ENCODE measurements around the gene ZBTB26.
"Not testable (repeated sequence)": the region's sequence is repeated elsewhere in the genome, so short reads cannot be mapped to it uniquely, and the experiment has no call there.

The ZBTB26 gene

DNA sequence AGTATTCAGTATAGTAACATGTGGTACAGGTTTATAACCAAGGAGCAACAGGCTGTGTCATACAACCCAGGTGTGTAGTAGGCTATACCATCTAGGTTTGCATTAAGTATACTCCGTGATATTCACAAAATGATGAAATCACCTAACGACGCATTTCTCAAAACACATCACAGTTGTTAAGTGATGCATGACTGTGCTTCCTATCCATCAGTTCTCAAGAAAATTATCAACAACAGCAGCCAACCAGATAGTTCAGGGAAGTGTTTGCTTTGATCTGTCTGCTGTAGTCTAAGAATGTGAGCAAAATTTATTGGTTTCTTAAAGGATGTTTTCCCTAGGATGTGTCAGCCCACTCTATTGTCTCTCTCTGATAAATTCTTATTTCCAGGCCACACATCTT lies 7.4 kb downstream of the ZBTB26 start:
- no peak for DNase-seq

DNA sequence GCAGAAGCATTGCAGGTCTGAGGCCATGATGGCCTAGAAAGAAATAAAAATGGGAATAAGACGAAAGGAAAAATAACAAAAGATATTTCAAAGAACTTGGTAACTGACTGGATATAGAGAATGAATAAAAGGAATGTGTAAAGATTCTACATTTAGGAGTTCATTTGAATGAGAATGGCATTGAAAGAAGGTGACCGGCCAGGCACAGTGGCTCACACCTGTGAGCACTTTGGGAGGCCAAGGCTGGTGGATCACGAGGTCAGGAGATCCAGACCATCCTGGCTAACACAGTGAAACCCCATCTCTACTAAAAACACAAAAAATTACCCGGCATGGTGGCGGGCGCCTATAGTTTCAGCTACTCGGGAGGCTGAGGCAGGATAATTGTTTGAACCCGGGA lies 8.6 kb downstream of the ZBTB26 start:
- DNase-seq = no peak

DNA sequence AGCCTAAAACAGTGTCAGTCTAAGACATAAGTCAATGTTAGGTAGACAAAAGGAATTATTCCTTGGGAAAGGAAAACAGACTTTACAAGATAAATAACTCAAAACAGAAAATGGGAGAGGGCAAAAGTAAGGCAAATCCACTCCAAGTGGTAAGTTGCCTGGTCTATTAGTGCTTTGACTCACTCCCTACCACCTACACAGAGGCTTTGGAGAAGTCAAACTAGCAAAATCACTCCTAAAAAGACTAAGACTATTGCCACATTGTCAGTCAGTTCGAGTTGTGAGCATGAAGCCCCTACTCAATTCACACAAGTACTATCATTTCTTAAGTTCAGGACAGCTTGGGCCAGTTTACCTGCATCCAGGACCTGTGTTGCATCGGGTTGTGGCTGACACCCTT lies 13.0 kb downstream of the ZBTB26 start:
- no peak for DNase-seq

DNA sequence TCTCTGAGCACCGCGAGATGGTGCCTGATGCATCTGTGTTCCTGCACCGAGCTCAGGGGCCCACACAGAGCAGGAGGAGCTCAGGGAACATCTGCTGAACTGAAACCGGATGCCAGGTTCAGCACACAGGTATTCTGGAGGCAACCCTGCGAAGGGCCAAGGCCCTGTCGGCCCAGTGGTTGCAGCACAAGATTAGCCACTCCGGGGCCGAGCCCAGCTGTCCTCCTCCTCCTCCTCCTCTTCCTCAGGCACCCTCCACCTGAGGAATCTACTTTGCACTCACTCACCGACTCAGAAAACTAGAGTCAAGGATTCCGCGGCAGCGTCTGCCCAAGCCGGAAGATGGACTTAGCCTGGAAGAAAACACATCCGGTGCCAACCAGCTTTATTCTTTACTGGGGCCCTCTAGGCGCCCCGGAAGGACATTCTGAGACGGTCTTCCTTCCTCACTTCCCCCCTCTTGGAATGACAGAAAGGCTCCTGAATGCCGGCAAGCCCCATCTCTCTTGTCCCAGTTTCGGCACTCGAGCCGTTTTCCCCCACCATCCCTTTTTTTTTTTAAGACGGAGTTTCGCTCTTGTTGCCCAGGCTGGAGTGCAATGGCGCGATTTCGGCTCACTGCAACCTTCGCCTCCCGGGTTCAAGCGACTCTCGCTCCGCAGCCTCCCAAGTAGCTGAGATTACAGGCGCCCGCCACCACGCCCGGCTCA lies 18.2 kb downstream of the ZBTB26 start, which contains the start of gene ZBTB6:
Gene ZBTB6 (minus strand): TSS at position 360 of the 710 bp plus-strand sequence. CDS start 1,251 bp downstream, outside the sequence.
- peak; percentile 56 to 89 (median 74) for DNase-seq

DNA sequence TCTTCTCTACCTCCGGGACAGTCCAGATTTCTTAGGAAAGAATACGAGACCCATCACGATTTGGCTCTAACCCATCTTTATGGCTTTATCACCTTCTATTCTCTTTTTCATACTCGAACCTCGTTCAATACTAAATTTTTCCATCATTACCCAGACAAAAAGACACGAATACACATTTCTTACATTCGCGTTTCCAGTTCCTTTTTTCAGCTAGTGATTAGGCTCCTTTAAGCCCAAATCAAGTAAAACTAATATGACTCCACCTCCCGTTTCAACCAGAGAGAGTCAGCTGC lies 18.7 kb downstream of the ZBTB26 start:
- no peak for DNase-seq

DNA sequence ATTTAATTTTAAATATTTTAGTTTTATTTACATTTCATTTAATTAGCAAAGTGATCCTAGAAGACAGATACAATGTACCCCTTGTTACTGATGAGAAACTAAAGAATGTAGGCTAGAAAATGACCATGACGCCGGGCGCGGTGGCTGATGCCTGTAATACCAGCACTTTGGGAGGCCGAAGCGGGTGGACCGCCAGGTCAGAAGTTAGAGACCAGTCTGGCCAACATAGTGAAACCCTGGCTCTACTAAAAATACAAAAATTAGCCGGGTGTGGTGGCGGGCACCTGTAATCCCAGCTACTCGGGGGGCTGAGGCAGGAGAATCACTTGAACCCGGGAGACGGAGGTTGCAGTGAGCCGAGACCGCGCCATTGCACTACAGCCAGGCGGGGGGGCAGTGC lies 25.2 kb downstream of the ZBTB26 start:
- not testable (repeated sequence) for DNase-seq

DNA sequence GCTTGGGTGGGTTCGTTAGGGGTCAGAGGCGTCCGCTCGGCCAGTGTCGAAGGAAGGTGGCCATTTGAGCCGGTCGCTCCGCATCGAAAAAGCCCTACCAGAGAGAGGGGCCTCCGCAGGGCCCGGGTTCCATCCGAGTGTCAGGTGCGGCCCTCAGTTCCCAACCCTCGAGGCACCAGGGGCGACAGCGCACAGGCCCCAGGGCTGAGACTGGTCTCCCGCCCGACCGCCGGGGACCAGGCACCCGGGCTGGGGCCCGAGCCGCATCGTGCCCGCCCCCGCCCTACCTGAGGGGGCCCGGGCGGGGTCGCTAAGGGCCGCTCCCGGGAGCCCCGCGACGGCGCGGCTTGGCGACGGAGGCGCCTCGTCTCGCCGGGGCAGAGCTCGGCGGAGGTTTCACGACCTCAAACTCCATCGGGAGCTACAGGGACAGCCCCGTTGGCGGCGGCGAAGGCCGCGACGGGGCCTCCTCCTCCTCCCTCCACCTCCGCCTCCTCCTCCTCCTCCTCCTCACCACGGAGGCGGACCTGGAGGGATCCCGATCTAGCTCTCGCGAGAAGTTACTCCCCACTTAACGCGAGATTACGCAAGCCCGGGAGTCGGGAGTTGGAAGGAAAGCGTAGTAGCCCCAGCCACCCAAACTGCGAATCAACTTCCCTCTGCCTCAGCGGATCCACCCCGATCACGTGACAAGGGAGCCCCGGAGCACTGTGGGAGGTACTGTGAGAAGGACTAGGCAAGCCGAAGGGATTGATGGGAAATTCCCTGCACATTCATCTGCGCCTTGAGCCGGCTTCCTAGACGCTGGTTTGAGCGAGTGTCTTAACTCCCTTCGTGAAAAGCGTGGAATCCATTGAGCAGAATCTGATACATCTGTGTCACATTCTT lies 26.2 kb downstream of the ZBTB26 start, which contains the start of gene RC3H2:
Gene RC3H2 (minus strand): TSS at position 537 of the 888 bp plus-strand sequence. CDS start 7,850 bp downstream, outside the sequence.
- peak; percentile 93 to 98 (median 97) for DNase-seq

DNA sequence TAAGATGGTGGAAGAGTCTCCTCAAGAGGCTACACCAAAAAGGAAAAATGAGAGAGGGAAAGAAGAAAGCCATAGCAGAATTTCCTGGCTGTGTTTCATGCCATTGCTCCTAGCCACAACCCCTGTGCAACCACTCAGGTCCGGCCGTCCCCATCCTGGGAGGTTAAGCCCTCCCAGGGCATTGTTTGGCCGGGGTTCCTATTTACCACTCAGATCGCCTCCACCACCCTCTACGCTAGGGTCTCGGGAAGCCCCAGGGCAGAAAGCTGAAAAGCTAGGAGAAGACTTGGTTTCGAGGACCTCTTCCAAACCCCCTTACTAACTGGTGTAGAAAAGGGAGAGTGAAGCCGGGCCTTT lies 26.9 kb downstream of the ZBTB26 start:
- DNase-seq = peak in 2 of 6 experiments; percentile 9 to 42

DNA sequence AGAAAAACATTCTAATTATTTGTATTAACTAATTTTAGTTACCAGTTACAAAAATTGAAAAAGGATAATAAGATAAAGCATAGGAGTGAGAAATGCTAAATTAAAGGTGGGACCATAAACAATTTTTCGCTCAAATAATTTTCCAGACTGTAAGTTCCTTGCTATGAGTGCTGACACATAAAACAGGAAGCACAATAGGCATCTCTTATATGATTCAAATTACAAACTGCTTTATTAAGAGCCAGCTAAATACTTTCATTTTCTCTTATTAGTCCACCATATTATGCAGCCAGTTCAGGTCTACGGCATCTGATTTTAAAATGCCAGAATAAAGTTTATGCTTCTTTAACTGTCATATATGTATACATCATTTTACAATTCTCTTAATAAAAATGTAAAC lies 30.5 kb downstream of the ZBTB26 start:
- no peak for DNase-seq

DNA sequence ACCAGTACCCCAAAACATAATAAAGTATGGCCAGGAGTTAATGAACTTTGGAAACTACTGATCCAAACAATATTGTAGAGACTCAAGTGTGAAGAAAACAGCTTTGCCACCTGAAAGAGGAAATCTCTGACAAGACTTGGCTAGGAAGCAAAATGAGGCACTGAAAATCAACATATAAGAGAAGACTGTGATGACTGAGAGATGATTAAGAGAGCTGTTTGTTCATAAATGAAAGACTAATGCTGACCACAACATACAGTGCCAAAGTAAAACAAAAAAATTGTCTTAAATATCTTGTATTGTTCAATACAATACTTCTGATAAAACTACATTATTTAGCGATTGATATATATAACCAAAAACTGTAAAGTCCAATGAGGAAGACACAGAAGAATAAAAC lies 33.3 kb downstream of the ZBTB26 start:
- DNase-seq = no peak

DNA sequence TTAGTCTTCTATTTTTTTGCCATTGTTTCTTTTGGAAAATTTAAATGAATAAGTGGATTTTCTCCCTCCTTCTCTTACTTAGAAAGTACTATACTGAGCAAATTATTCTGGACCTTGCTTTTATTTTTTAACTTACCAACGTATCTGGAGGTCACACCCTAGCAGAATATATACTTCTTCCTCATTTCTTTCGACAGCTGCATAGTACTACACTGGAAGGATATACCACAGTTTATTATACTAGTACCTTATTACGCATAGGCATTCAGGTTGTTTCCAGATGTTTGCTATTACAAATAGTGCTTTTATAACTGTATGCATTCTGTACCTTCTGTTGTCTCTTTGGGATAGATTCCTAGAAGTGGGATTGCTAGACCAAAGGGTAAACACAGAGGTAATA lies 42.8 kb downstream of the ZBTB26 start:
- no peak for DNase-seq

DNA sequence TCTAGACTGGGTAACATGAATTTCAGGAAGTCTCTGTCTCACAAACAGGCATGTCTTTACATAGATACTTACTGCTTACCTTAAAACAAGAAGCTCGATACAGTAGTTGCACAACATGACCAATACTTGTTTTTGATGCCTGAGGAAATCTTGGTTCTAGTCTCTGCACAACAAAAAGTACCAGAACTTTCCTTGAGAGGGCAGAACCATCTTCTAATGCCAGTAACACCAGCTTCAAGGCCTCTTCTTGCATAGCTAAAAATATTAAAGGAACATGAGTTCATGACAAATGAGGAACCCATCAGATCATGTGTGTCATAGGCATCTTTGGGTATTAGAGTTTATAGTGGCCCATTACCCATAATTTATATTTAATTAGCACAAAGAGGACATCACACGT lies 48.2 kb downstream of the ZBTB26 start:
- DNase-seq = no peak

DNA sequence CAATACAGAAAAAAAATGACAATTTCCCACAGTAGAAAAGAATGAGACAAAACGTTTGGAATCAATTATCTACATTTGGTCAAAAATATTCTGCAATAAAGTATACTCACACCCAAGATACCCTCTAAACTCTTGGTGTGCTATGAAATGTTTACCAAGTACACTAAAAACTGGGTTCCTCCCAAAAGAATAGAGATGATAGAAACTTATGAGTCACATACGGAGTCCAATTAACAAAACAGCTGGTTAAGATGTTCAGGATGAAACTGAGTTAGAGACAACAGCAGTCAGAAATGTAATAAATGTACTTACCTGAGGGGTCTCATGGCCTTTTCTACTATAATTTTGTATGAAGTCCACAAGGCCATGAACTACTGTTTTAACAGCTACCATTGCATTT lies 51.9 kb downstream of the ZBTB26 start:
- no peak for DNase-seq

DNA sequence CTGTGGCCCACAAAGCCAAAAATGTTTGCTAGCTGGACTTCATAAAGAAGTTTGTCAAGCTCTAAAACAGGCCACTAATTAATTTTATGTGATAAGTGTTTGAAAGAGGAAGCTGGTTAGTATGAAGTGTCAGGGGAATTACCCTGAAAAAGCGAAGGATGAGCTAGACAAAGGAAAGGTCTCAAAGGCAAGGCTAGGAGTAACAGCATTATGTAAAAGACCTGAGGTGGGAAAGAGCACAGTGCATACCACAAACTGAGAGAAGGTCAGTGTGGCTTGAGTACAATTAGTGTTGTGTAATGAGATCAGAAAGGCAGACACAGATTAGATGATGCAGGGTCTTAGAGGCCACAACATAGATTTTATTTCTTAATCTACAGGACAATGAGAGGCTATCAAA lies 55.8 kb downstream of the ZBTB26 start:
- no peak for DNase-seq

DNA sequence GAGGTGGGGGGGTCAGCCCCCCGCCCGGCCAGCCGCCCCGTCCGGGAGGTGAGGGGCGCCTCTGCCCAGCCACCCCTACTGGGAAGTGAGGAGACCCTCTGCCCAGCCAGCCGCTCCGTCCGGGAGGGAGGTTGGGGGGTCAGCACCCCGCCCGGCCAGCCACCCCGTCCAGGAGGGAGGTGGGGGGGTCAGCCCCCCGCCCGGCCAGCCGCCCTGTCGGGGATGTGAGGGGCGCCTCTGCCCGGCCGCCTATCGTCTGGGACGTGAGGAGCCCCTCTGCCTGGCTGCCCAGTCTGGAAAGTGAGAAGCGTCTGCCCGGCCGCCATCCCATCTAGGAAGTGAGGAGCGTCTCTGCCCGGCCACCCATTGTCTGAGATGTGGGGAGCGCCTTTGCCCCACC lies 64.0 kb downstream of the ZBTB26 start:
- DNase-seq = not testable (repeated sequence)

DNA sequence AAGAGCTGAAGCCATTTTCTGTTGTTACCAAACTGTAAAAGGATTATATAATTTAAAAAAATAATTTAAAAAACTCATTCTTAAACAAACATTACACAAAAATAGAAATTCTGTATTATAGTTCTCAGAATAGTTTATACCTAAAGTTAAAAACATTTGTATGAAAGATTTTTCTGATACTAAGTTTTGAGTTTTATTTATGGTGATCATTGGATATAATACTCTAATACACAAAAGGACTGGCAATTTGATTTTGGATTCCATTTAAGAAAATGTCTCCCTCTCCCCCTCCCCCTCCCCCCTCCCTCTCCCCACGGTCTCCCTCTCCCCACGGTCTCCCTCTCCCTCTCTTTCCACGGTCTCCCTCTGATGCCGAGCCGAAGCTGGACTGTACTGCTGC lies 65.2 kb downstream of the ZBTB26 start:
- DNase-seq = no peak

All from stimulated activated naive CD4-positive, alpha-beta T cell (primary cell).